Osteoblast (primary cell): ENCODE results near the gene PRKCA. TPM values are rescaled to one million over a fixed set of nuclear protein-coding genes. Genes with fewer than 3 reads are reported as not detected.

Experiments used
- DNase-seq: peaks from one replicate; pipeline ENCODE4 v3.0.0; 2011; ENCODE audit warnings: low spot score, mixed read lengths; ENCODE audit not compliant: insufficient read length; ENCODE audit errors: missing footprints
- H2AFZ ChIP-seq: 2 replicates; pipeline ENCODE4 v1.6.0; 2011; ENCODE audit warnings: mild to moderate bottlenecking, low read length
- H3K27ac ChIP-seq: 2 replicates; pipeline ENCODE4 v1.5.1; 2011; ENCODE audit warnings: mild to moderate bottlenecking, low read depth, low read length, moderate library complexity
- H3K27me3 ChIP-seq: 2 replicates; pipeline ENCODE4 v1.6.0; 2012; ENCODE audit warnings: mild to moderate bottlenecking, control low read depth, inconsistent platforms, low read length, moderate library complexity; ENCODE audit not compliant: insufficient read depth
- H3K36me3 ChIP-seq: 2 replicates; pipeline ENCODE4 v1.5.1; 2011; ENCODE audit warnings: mild to moderate bottlenecking, low read length, control low read depth, moderate library complexity; ENCODE audit not compliant: insufficient read depth
- H3K4me1 ChIP-seq: 2 replicates; pipeline ENCODE4 v1.5.1; 2011; ENCODE audit warnings: mild to moderate bottlenecking, low read length, control low read depth, moderate library complexity; ENCODE audit not compliant: insufficient read depth
- H3K4me2 ChIP-seq: 2 replicates; pipeline ENCODE4 v1.6.0; 2011; ENCODE audit warnings: mild to moderate bottlenecking, low read length; ENCODE audit not compliant: insufficient read depth
- H3K4me3 ChIP-seq: fragments of 200-600 bp; sonication (generic); 3 replicates; pipeline ENCODE4 v1.5.1; 2012; ENCODE audit warnings: mild to moderate bottlenecking, low read length, inconsistent platforms; ENCODE audit not compliant: insufficient read depth
- H3K79me2 ChIP-seq: 2 replicates; pipeline ENCODE4 v1.6.0; 2012; ENCODE audit warnings: mild to moderate bottlenecking, low read length, control low read depth, inconsistent platforms; ENCODE audit not compliant: insufficient read depth
- H3K9me3 ChIP-seq: 2 replicates; pipeline ENCODE4 v1.5.1; 2011; ENCODE audit warnings: low read depth, low read length, control low read depth
- H4K20me1 ChIP-seq: 2 replicates; pipeline ENCODE4 v1.6.0; 2012; ENCODE audit warnings: mild to moderate bottlenecking, low read length, control low read depth; ENCODE audit not compliant: insufficient read depth
- CTCF ChIP-seq: IDR thresholded peaks from 2 replicates; pipeline ENCODE4 v1.5.1; 2011; ENCODE audit warnings: mild to moderate bottlenecking, low read depth, low read length, moderate library complexity; ENCODE audit errors: extremely low read depth
- total RNA-seq: library from RNA; depleted of rRNA; stranded (reverse); fragments of >200 nt; gene quantifications from 2 replicates; pipeline ENCODE4 v1.2.3, GENCODE V29; 2012

The PRKCA gene
- total RNA-seq, 1 donor, result 46.0 TPM

- Histone ChIP-seq H3K9me3 (no peaks in the 10 kb centered on the region), H3K4me1 (peaks cover 7% of the 10 kb centered on the region), H3K4me3 (peak overlapping the region; percentile 32), H4K20me1 (no peaks in the 10 kb centered on the region), H3K4me2 (peak overlapping the region; percentile 41), H2AFZ (no peak overlapping the region), H3K27ac (no peak overlapping the region), H3K36me3 (no peaks in the 10 kb centered on the region), H3K27me3 (no peaks in the 10 kb centered on the region), H3K79me2 (peaks cover 53% of the 10 kb centered on the region)
- TF ChIP-seq CTCF, result no peak
- DNase-seq, result no peak
Observed at GRCh38 chr17:66480243-66480642, 177.8 kb downstream of the PRKCA start.

GRCh38 chr17:66480802-66481201 is 178.4 kb downstream of the PRKCA start:
- no peak for TF ChIP-seq CTCF
- H3K79me2 ChIP-seq, result peaks cover 54% of the 10 kb centered on the region
- no peaks in the 10 kb centered on the region for H3K9me3 ChIP-seq
- H3K27me3 ChIP-seq, result no peaks in the 10 kb centered on the region
- H3K27ac ChIP-seq, result no peak overlapping the region
- H3K36me3 ChIP-seq, result no peaks in the 10 kb centered on the region
- no peak for DNase-seq
- H4K20me1 ChIP-seq, result peaks cover 3% of the 10 kb centered on the region
- no peak overlapping the region for H2AFZ ChIP-seq
- no peak overlapping the region for H3K4me2 ChIP-seq
- H3K4me1 ChIP-seq, result peaks cover 3% of the 10 kb centered on the region
- H3K4me3 ChIP-seq, result no peak overlapping the region

- H3K27me3 ChIP-seq, result no peaks in the 10 kb centered on the region
- H3K9me3 ChIP-seq, result no peaks in the 10 kb centered on the region
- H4K20me1 ChIP-seq, result peaks cover 4% of the 10 kb centered on the region
- no peak for TF ChIP-seq CTCF
- no peak overlapping the region for H3K27ac ChIP-seq
- peaks cover 54% of the 10 kb centered on the region for H3K79me2 ChIP-seq
- no peaks in the 10 kb centered on the region for H3K36me3 ChIP-seq
- H3K4me2 ChIP-seq, result no peak overlapping the region
- DNase-seq, result no peak
- no peak overlapping the region for H2AFZ ChIP-seq
- H3K4me1 ChIP-seq, result no peaks in the 10 kb centered on the region
- no peak overlapping the region for H3K4me3 ChIP-seq
Observed at GRCh38 chr17:66481271-66481670, 178.9 kb downstream of the PRKCA start.

DNA sequence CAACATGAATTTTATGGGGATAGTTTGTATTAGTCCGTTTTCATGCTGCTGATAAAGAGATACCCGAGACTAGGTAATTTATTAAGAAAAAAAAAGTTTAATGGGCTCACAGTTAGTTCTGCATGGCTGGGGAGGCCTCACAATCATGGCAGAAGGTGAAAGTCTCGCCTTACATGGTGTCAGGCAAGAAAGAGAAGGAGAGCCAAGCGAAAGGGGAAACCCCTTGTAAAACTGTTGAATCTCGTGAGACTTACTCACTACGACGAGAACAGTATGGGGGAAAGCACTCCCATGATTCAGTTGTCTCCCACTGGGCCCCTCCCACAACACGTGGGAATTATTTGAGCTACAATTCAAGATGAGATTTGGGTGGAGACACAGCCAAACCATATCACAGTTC is 181.5 kb downstream of the PRKCA start:
- Histone ChIP-seq H3K4me1 (no peaks in the 10 kb centered on the region), H4K20me1 (peaks cover 12% of the 10 kb centered on the region), H3K27me3 (no peaks in the 10 kb centered on the region), H3K4me3 (no peak overlapping the region), H3K79me2 (peaks cover 69% of the 10 kb centered on the region), H3K9me3 (no peaks in the 10 kb centered on the region), H3K27ac (no peak overlapping the region), H3K36me3 (no peaks in the 10 kb centered on the region), H3K4me2 (no peak overlapping the region), H2AFZ (no peak overlapping the region)
- no peak for TF ChIP-seq CTCF
- no peak for DNase-seq
